ENCODE results near the gene MROH2A.

Gene MROH2A

GRCh38 chr2:233799087-233799665 lies 21.0 kb downstream of the MROH2A start:
- in situ Hi-C loops (cut with MboI; ENCODE audit: low sequenced_read_pairs) = no loop called here

DNA sequence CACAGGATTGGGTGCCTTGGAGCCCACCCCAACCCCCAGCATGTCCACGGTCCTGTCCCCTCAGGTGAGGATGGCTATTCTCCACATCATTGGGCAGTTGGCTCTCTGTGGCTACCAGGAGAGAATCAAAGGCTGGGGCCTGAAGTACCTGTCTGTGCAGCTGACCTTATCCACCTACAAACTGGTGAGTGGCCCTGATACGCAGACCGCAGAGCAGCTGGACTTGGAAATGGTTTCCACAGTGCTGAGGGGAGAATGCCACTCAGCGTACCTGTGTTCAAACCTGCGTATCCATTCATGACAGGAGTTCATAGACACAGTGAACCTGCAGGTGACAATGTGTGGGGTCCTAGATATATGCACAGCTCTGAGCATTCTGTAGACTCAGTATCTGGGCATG lies 21.6 kb downstream of the MROH2A start:
- in situ Hi-C loops (cut with MboI; ENCODE audit: low sequenced_read_pairs) = no loop called here

DNA sequence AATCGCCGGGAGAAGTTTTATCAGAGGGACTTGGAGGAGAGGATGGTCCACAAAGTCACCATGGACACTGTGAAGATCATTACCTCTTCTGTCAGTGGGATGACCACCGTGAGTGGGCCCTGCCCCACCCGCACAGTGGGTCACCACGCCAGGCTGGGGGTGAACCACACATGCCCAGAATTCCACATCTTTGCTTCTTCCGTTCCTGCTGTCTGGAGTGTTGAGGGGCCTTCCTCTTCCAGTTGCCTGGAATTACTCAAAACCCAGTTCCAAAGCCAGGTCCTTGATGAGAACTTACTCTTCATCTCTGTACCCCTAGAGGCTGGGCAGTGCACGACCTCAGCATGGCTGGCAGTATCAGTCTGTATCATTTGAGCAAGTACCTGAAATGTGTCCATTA lies 22.1 kb downstream of the MROH2A start:
- in situ Hi-C loops (cut with MboI; ENCODE audit: low sequenced_read_pairs) = no loop called here

DNA sequence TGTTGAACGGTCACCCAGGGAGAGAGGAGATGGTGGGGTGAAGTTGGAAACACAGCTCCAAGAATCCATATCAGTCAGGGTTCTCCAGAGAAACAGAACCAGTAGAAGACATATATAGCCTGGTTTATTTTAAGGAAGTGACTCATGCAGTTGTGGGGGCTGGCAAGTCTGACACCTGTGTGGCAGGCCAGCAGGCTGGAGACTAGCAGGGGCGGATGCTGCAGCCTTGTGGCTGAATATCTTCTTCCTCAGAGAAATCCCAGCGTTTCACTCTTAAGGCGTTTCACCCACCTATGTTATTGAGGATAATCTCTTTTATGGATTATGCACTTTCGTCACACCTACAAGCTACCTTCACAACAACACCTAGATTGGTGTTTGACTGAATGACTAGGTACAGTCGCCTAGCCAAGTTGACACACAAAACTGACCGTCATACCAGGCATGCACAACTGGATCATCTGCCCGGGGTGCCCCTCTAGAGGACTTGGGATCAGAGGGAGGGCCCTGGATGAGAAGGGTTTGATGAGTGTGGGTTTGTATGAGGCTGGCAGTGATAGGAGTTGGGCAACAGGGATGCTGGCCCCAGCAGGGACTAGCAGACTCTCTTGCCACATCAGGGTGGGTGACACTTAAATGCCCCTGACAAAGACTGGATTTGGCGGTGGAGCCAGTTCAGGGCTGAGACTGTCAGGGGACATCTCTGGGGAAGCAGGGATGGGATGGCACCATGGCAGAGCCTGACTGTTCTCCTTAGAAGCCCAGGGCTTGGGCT lies 23.4 kb downstream of the MROH2A start:
- in situ Hi-C loops (cut with MboI; ENCODE audit: low sequenced_read_pairs) = no loop called here

GRCh38 chr2:233802132-233802815 lies 24.1 kb downstream of the MROH2A start:
- in situ Hi-C loops (cut with MboI; ENCODE audit: low sequenced_read_pairs) = no loop called here

GRCh38 chr2:233803292-233803911 lies 25.3 kb downstream of the MROH2A start:
- in situ Hi-C loops (cut with MboI; ENCODE audit: low sequenced_read_pairs) = no loop called here

- in situ Hi-C loops (cut with MboI; ENCODE audit: low sequenced_read_pairs) = no loop called here
Observed at GRCh38 chr2:233803994-233804393, 25.9 kb downstream of the MROH2A start.

DNA sequence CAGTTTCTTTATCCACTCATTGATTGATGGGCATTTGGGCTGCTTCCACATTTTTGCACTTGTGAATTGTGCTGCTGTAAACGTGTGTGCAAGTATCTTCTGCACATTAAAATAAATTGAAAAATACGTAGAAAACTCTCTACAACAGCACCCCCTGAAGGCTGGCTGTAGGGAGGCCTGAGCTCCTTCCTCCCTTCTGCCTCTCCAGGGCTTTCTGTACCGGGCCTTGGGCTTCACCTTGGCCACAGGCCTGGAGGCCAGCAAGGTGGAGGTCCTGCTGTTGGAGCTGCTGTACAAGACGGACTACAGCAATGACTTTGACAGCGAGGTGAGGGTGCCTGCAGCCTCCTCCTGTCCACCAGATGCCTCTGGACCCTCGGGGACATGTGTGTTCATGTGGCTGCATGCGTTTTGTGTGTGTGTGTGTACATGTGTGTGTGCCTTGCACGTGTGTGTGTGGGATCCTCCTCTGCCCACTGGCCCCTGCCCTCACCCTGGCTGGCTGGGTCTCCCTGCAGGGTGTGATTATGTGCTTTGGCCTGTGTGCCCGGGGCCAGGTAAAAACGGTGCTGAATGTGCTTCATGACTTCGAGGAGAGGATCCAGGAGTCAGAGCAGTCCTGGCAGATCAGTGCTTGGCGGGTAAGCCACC lies 29.2 kb downstream of the MROH2A start:
- in situ Hi-C loops (cut with MboI; ENCODE audit: low sequenced_read_pairs) = no loop called here

DNA sequence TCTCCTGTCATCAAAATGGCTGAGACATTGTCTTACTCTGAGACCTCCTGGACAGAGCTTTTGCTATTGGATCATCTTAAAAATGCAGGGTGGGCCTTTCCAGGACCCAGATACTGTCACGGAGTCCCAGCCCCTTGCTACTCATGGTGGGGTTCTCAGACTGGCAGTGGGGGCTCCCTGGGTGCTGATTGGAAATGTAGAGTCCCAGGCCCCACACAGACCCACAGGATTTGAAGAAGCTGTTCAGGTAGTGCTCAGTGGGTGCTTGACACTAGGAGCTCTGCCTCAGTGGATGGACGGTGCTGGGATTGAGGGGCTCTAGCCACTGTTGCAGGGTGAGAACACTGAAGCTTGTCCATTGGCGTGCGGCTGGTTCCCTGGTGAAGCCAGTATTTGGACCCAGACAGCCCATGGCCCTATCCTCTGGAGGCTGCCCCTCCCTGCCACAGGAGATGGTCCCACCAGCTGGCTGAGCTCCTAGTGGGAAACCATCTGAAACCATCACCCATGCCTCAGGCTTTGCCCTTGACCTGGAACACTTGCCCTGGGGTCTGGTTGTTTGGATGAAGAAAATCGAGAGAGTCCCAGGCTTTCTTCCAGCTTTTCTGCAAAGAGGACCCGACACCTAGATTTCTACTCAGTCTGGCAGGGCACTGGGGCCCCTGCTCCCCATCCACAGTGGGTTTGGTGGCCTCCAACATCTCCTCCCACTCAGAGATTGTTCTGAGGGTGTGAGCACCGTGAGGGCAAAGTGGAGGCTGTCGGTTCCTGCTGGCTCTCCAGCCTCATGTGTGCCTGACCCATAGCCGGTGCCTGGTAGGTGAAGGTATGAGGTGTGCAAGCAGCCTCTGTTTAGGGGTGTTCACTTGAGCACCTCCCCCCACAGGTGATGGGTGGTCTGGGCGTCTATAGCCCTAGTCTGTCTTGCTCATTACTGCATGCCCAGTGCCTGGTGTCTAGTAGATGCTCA lies 30.1 kb downstream of the MROH2A start:
- in situ Hi-C loops (cut with MboI; ENCODE audit: low sequenced_read_pairs) = no loop called here

DNA sequence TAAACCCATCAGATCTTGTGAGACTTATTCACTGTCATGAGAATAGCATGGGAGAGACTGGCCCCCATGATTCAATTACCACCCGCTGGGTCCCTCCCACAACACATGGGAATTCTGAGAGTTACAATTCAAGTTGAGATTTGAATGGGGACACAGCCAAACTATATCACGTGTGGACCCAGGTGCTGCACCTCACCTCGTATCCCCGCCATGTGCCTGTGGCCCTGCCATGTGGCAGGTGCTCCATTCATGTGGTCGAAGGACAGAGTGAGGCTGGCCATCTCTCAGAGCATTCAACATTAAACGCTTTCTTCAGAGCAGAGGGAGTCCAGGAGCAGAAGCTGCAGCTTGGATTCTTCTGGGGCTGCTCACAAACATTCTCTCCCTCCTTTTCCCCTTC lies 32.3 kb downstream of the MROH2A start:
- in situ Hi-C loops (cut with MboI; ENCODE audit: low sequenced_read_pairs) = no loop called here

DNA sequence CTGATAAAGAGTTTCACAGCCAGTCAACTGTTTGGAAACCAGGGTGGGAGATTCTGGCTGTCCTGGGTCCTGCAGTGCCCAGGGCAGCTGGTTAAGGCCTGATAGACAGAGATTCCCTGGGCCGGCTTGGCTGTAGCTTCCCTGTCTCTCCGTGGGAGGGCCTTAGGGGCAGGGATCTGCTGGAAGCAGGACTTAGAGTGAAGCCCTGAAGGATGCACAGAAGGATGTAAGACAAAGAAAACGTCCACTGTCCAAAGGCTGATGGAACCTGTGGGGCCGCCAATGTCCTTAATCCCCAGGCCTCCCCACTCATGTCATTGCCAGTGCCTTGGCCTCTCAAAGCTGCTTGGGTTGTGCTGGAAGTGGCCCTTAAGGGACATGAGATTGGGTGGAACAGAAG lies 33.0 kb downstream of the MROH2A start:
- in situ Hi-C loops (cut with MboI; ENCODE audit: low sequenced_read_pairs) = no loop called here

DNA sequence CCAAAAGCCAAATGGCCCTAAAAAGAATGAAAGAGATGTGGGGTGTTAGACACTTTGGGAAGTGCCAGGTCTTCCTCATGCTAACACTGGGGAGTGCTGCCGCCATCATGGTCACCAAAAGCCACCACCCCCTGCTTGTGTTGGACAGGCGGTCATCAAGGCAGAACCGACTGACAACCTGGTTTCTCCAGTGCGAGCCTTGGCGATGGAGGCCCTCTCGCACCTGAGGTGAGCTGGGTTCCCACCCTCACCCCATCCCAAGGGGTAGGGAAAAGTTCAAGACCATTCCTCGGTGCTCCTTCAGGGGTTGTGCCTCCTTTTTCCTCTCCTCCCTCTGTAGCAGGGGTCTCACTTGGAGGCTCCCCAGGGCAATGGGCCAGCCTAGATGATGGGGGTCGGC lies 33.6 kb downstream of the MROH2A start:
- in situ Hi-C loops (cut with MboI; ENCODE audit: low sequenced_read_pairs) = no loop called here

DNA sequence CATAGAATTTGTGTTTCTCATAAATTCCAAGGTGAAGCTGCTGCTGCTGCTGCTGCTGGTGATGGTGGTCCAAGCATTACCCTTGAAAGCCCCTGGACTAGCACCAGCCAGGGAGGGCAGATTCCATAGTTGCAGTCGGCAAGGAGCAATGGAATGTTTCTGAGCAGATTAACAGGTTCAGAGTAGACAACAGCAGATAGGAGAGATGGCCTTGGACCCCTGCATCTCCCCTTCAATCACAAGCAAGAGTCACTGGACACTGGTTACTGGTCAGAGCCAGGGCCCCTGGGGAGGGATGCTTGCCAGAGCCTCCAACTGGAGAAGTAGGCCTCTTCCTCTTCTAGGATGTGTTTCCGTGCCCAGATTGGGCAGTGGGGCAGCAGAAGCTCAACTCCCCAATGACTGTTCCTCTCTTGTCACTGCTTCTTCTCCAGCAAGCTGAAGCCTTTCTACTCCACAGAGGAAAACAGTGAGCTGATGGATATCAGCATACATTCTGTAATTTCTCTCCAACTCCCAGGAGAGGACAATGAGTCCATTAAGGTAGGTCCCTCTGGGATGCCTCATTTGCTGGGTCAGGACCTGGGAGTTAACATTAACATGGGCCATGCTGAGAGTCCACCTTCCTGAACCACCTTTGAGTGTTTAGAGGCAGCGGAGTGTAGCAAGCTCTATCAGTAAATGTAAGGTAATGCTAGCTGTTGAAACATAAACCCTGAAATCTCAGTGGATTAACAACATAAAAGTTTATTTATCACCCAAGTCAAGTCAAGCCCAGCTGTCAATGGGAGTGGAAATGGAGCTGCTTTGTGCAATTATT lies 35.3 kb downstream of the MROH2A start:
- in situ Hi-C loops (cut with MboI; ENCODE audit: low sequenced_read_pairs) = no loop called here

DNA sequence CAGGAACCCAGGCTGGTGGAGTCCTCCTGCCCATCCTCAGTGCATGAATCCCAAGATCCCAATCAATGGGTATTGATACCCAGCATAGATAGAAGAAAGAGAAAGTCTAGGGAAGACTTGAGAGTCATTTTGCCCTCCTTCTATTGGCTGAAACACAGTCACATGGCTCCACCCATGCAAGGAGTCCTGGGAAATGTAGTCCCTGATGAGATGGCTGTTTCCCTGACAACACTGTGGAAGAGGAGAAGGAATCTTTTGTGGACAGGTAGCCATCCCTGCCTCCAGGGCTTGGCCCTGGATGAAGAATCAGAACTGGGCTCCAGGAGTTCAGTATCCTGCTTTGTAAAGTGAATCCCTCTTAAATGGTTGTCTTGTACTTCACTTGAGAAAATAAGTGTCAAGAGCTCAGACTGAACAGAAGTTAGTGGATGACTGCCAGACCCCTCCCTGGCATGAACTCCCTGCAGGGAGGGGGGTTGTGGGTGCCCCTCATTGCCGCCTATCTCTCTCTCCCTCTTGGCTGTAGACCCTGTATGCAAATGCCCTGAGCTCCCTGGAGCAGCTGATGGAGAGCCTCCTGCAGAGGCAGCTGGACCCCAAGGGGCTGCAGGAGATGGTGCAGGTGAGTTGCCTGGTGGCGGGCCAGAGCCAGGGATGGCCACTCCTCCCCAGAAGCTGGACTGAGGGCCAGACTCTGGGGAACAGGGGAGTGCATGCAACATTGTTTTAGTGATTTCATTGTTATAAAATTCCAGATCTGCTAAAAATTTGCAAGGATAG lies 36.1 kb downstream of the MROH2A start:
- in situ Hi-C loops (cut with MboI; ENCODE audit: low sequenced_read_pairs) = no loop called here

- in situ Hi-C loops (cut with MboI; ENCODE audit: low sequenced_read_pairs) = no loop called here
Observed at GRCh38 chr2:233815861-233816260, 37.7 kb downstream of the MROH2A start.

- in situ Hi-C loops (cut with MboI; ENCODE audit: low sequenced_read_pairs) = no loop called here
Observed at GRCh38 chr2:233816334-233816733, 38.2 kb downstream of the MROH2A start.

- in situ Hi-C loops (cut with MboI; ENCODE audit: low sequenced_read_pairs) = no loop called here
Observed at GRCh38 chr2:233816771-233817170, 38.6 kb downstream of the MROH2A start.

GRCh38 chr2:233817361-233817911 lies 39.3 kb downstream of the MROH2A start:
- in situ Hi-C loops (cut with MboI; ENCODE audit: low sequenced_read_pairs) = no loop called here
